Calu3 (cell line): ENCODE results near the gene SCYGR3. TPM values are rescaled to one million over a fixed set of nuclear protein-coding genes. Genes with fewer than 3 reads are reported as not detected.

Experiments used
- Bru-seq: library from RNA; stranded (reverse); fragments of 400-500 nt; gene quantifications from one replicate; lab custom pipeline; 2021; lab: Mats Ljungman, UMichigan
- BruChase-seq, 2 experiments: library from RNA; stranded (reverse); fragments of 400-500 nt; gene quantifications; one replicate each; lab custom pipeline; 2021; lab: Mats Ljungman, UMichigan
- BruUV-seq: library from RNA; stranded (reverse); fragments of 400-500 nt; replicated peaks from 2 replicates; lab custom pipeline; 2021; lab: Mats Ljungman, UMichigan
- CTCF ChIA-PET: fragments of 300-600 bp; sonication (Branson Sonifier 250); formaldehyde crosslinking; loops from one replicate; lab custom pipeline; 2022; ENCODE audit warnings: antibody characterized with exemption; lab: Charles Lee
- DNase-seq: peaks from one replicate; pipeline ENCODE4 v3.0.0; 2022
- H3K27ac Mint-ChIP-seq: one replicate; pipeline ENCODE4 v1.8.0; 2022; ENCODE audit warnings: mixed read lengths; ENCODE audit not compliant: unreplicated experiment
- H3K27me3 Mint-ChIP-seq: one replicate; pipeline ENCODE4 v1.8.0; 2022; ENCODE audit warnings: mixed read lengths; ENCODE audit not compliant: unreplicated experiment
- H3K36me3 Mint-ChIP-seq: one replicate; pipeline ENCODE4 v1.8.0; 2022; ENCODE audit warnings: mild to moderate bottlenecking, moderate library complexity, mixed read lengths; ENCODE audit not compliant: insufficient read depth, unreplicated experiment
- H3K4me1 Mint-ChIP-seq: one replicate; pipeline ENCODE4 v1.8.0; 2022; ENCODE audit warnings: mild to moderate bottlenecking, low read depth, mixed read lengths; ENCODE audit not compliant: unreplicated experiment
- H3K4me3 Mint-ChIP-seq: one replicate; pipeline ENCODE4 v1.8.0; 2022; ENCODE audit warnings: mild to moderate bottlenecking, low read depth, moderate library complexity, mixed read lengths; ENCODE audit not compliant: unreplicated experiment
- H3K9me3 Mint-ChIP-seq: one replicate; pipeline ENCODE4 v1.8.0; 2022; ENCODE audit warnings: low read depth, mixed read lengths; ENCODE audit not compliant: unreplicated experiment
- CTCF ChIP-seq: fragments of 200-600 bp; IDR thresholded peaks from one replicate; pipeline ENCODE4 v1.8.0; 2022; ENCODE audit warnings: antibody characterized with exemption; ENCODE audit not compliant: unreplicated experiment
- intact Hi-C: fragments of 100-400 bp; cut with micrococcal nuclease; formaldehyde crosslinking; loops from one replicate; pipeline ENCODE4 v1.10.0; 2022; ENCODE audit not compliant: unreplicated experiment
- long read RNA-seq: library from polyadenylated mRNA; stranded (forward); transcript quantifications from one replicate; pipeline ENCODE4 v2.0.0, GENCODE V29; 2022
- total RNA-seq: library from RNA; stranded (reverse); gene quantifications from 2 replicates; pipeline ENCODE4 v1.2.3, GENCODE V29; 2022

The SCYGR3 gene
- total RNA-seq (not detected in 2 replicates), Bru-seq, nascent RNA (not detected), BruChase-seq, experiment 1, labeled RNA remaining after a 6-hour chase (not detected), BruChase-seq, experiment 2, labeled RNA remaining after a 2-hour chase (not detected)
- long read RNA-seq = 0 reads

- CTCF ChIA-PET = no interaction called here
- no peak for DNase-seq
- peaks cover 9% of the 10 kb centered on the region for H3K27me3 Mint-ChIP-seq
- no peaks in the 10 kb centered on the region for H3K9me3 Mint-ChIP-seq
- H3K4me3 Mint-ChIP-seq = no peak within 1 kb of the TSS
- no peaks in the 10 kb centered on the region for H3K36me3 Mint-ChIP-seq
- peaks cover 14% of the 10 kb centered on the region for H3K4me1 Mint-ChIP-seq
- BruUV-seq = no TSS peak
- H3K27ac Mint-ChIP-seq = no peak within 1 kb of the TSS
- TF ChIP-seq CTCF = no peak
- intact Hi-C loops = no loop called here
Observed at GRCh38 chr2:227614740-227615139, at the start of gene SCYGR3. SCYGR3 (minus strand) TSS chr2:227614840; CDS start chr2:227614840, 0 bp downstream.

- Mint-ChIP-seq H3K36me3 (no peaks in the 10 kb centered on the region), H3K27me3 (no peaks in the 10 kb centered on the region), H3K9me3 (no peaks in the 10 kb centered on the region), H3K27ac (no peak overlapping the region), H3K4me3 (no peak overlapping the region), H3K4me1 (no peaks in the 10 kb centered on the region)
- TF ChIP-seq CTCF = no peak
- intact Hi-C loops = no loop called here
- no TSS peak for BruUV-seq
- no peak for DNase-seq
- CTCF ChIA-PET = interaction anchor here (0.6 to 1.8 kb wide), 2 partner anchors 104 to 318 kb away, joined by 3 to 7 read pairs; no protein-coding TSS in a partner anchor
Observed at GRCh38 chr2:227661827-227662226, 47.2 kb upstream of the SCYGR3 start.

- CTCF ChIA-PET = no interaction called here
- H3K27me3 Mint-ChIP-seq = no peaks in the 10 kb centered on the region
- intact Hi-C loops = no loop called here
- no TSS peak for BruUV-seq
- no peaks in the 10 kb centered on the region for H3K4me1 Mint-ChIP-seq
- no peak overlapping the region for H3K27ac Mint-ChIP-seq
- DNase-seq = no peak
- no peak for TF ChIP-seq CTCF
- no peak overlapping the region for H3K4me3 Mint-ChIP-seq
- H3K9me3 Mint-ChIP-seq = no peaks in the 10 kb centered on the region
- H3K36me3 Mint-ChIP-seq = no peaks in the 10 kb centered on the region
Observed at GRCh38 chr2:227661025-227661649, 46.5 kb upstream of the SCYGR3 start.

- CTCF ChIA-PET = interaction anchor here (0.7 to 2.6 kb wide), 12 partner anchors 9 to 214 kb away, joined by 3 to 64 read pairs (median 5); partner anchors contain the start of genes DAW1 and SLC19A3
- no TSS peak for BruUV-seq
- Mint-ChIP-seq H3K27ac (no peak overlapping the region), H3K36me3 (no peaks in the 10 kb centered on the region), H3K27me3 (no peaks in the 10 kb centered on the region), H3K9me3 (no peaks in the 10 kb centered on the region), H3K4me1 (peaks cover 25% of the 10 kb centered on the region), H3K4me3 (no peak overlapping the region)
- intact Hi-C loops = loop anchor here (5.0 kb wide), 1 partner anchor 60 kb away; the partner anchor contains the start of gene SLC19A3
- DNase-seq = no peak
- TF ChIP-seq CTCF = no peak
Observed at GRCh38 chr2:227657199-227657845, 42.7 kb upstream of the SCYGR3 start.
